ENCODE data around the gene ARHGAP27.
A peak's percentile ranks its signal among the peaks of the same experiment; 100 is the strongest.

The ARHGAP27 gene

GRCh38 chr17:45430006-45430737 is 2.5 kb downstream of the ARHGAP27 start:
- DNase-seq = no peak

GRCh38 chr17:45429339-45430005 is 3.2 kb downstream of the ARHGAP27 start:
- no peak for DNase-seq

- DNase-seq = no peak
These were observed 3.7 kb downstream of the ARHGAP27 start for GRCh38 chr17:45428931-45429338.

- DNase-seq = peak; percentile 65
These were observed 4.5 kb downstream of the ARHGAP27 start for GRCh38 chr17:45428050-45428617.

- no peak for DNase-seq
These were observed 5.4 kb downstream of the ARHGAP27 start for GRCh38 chr17:45427181-45427835.

- DNase-seq = no peak
These were observed 6.1 kb downstream of the ARHGAP27 start for GRCh38 chr17:45426561-45426960.

- DNase-seq = no peak
These were observed 6.7 kb downstream of the ARHGAP27 start for GRCh38 chr17:45425984-45426413.

GRCh38 chr17:45425125-45425983 is 7.3 kb downstream of the ARHGAP27 start:
- peak; percentile 88 for DNase-seq

- DNase-seq = no peak
These were observed 7.9 kb downstream of the ARHGAP27 start for GRCh38 chr17:45424769-45425124.

- DNase-seq = no peak
These were observed 8.7 kb downstream of the ARHGAP27 start for GRCh38 chr17:45423975-45424335.

GRCh38 chr17:45423304-45423974 is 9.2 kb downstream of the ARHGAP27 start:
- no peak for DNase-seq

- DNase-seq = no peak
These were observed 17.4 kb downstream of the ARHGAP27 start for GRCh38 chr17:45414990-45415881.

GRCh38 chr17:45413498-45413923 is 19.2 kb downstream of the ARHGAP27 start:
- DNase-seq = no peak

- no peak for DNase-seq
These were observed 21.1 kb downstream of the ARHGAP27 start for GRCh38 chr17:45411348-45412105.

GRCh38 chr17:45410144-45411091 is 22.3 kb downstream of the ARHGAP27 start:
- no peak for DNase-seq

- no peak for DNase-seq
These were observed 23.0 kb downstream of the ARHGAP27 start for GRCh38 chr17:45409659-45410076.

- DNase-seq = no peak
These were observed 23.9 kb downstream of the ARHGAP27 start for GRCh38 chr17:45408611-45409421.

- no peak for DNase-seq
These were observed 26.6 kb downstream of the ARHGAP27 start for GRCh38 chr17:45406107-45406506.

Measured in NCI-H510A (cell line).